Measurements from ENCODE around the gene CHSY1.

Gene CHSY1

GRCh38 chr15:101267320-101268104 is 15.7 kb upstream of the CHSY1 start:
- DNase-seq, result no peak

DNA sequence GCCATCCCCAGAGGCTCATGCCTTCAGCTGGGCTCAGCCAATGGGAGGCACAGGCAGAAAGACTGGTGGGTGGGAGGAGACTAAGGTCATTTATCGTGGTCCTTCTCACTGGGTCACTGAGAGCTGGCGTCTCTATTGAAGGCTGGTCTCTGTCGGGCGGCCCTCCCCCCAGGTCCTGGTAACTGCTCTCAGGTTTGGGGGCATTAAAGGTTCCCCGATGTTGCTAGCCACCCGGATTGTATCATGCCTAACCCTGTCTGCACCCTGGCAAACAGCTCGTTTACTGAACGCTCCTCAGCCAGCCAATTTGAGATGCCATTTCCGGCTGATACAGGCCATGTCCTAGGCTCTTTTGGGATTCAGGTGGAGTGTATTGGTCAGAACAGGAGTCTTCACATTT is 14.9 kb upstream of the CHSY1 start:
- no peak for DNase-seq

- no peak for DNase-seq
Measured at GRCh38 chr15:101266034-101266433, 14.2 kb upstream of the CHSY1 start.

DNA sequence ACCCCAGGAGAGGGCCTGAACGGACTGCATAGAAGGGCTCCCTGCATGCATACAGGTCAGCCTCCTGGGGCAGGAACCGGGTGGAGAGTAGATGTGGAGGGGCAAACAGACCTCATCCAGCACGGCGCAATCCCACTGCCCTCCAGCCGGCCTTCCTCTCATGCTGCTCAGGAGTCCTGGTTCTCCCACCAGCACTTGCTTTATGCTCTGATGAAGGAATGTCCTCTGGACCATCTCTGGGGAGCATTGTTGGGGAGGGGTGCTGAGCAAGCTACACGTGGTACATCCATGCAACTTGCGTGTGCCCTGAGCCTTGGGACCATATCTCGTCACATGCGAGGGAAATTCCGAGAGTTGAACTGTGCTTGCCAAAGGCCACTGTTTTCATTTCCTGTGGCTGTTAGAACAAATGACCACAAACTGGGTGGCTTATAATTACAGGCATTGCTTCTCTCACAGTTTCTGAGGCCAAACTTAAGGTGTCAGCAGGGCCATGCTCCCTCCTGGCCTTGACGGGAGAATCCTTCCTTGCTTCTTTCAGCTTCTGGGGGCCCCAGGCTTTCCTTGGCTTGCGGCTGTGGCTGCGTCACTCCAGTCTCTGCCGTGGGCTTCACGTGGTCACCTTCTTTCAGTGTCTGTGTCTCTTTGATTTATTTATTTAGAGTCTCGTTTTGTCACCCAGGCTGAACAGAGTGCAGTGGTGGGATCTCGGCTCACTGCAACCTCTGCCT is 13.2 kb upstream of the CHSY1 start:
- DNase-seq, result no peak

DNA sequence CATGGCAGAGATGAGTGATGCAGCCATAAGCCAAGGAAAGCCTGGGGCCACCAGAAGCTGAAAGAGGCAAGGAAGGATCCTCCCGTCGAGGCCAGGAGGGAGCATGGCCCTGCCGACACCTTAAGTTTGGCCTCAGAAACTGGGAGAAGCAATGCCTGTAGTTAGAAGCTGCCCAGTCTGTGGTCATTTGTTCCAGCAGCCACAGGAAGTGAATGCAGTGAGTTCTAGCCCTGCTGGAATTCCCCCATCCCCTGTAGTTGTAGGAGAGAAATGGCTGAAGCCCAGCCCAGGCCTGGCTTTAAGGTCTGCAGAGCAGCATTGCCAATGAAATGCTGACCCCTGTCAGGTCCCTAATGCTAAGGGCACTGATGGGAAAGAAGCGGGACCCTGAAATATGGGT is 12.2 kb upstream of the CHSY1 start:
- DNase-seq, result no peak

GRCh38 chr15:101262551-101262950 is 10.7 kb upstream of the CHSY1 start:
- DNase-seq, result no peak

- peak; percentile 58 for DNase-seq
Measured at GRCh38 chr15:101258238-101259144, 6.6 kb upstream of the CHSY1 start.

DNA sequence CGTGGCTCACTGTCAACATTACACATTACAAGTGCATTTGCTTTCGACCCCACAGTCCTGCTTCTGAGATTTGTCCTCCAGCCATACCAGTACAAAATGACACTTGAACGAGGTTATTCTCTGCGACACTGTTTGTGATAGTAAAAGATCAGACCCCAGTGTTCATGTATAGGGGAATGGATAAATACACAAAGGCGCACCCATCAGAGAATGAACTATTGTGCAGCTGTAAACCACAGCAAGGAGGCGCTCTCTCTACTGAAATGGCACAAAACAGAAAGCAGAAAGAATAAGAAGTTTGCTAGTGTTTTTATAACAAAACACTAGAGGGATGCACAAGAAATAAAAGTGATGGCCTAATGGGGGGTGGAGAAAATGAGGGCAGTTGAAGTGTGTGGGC is 4.9 kb upstream of the CHSY1 start:
- DNase-seq, result no peak

DNA sequence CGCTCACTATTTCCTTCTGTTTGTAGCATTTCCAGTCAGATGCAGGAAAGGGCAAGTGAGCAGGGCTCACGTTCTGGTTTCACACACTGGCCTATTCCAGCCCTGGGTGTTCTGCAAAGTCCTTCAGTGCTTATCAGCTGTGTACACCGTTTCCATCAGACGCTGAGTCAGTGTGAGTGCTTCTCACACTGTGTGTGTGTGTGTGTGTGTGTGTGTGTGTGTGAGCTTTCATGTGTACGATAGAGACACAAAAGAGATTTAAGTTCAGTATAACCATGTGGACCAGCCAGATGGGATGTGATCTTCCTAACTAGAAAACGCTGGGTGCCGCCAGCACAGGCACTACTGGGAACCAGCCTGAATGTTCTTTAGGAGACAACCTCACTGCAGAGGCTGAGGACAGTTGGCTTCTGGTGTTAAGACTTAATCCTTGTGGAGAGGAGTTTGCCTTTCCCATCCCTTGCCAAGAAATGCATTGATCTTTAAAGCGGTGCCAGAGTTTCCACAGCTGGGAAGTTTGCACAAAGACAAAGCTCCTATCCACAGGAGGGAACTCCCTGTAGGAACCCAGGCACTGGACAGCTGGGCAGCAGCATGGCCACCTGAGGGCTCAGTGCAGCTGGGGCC is 3.9 kb upstream of the CHSY1 start:
- DNase-seq, result no peak

DNA sequence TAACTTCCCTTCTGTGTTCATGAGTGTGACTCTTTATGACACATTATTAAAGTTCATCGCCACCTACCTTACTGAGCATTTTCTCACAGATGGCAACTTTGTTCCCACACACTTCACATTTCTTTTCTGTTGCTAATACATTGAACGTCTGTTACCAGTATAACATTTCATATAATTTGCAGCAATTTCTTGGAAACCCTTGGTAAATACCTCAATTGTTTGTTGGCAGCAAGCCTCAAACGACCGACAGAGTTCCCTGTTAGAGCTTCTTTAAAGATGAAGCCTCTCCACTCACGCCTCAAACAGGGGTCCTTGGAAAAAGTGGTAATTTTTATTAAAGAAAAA is 3.2 kb upstream of the CHSY1 start:
- no peak for DNase-seq

DNA sequence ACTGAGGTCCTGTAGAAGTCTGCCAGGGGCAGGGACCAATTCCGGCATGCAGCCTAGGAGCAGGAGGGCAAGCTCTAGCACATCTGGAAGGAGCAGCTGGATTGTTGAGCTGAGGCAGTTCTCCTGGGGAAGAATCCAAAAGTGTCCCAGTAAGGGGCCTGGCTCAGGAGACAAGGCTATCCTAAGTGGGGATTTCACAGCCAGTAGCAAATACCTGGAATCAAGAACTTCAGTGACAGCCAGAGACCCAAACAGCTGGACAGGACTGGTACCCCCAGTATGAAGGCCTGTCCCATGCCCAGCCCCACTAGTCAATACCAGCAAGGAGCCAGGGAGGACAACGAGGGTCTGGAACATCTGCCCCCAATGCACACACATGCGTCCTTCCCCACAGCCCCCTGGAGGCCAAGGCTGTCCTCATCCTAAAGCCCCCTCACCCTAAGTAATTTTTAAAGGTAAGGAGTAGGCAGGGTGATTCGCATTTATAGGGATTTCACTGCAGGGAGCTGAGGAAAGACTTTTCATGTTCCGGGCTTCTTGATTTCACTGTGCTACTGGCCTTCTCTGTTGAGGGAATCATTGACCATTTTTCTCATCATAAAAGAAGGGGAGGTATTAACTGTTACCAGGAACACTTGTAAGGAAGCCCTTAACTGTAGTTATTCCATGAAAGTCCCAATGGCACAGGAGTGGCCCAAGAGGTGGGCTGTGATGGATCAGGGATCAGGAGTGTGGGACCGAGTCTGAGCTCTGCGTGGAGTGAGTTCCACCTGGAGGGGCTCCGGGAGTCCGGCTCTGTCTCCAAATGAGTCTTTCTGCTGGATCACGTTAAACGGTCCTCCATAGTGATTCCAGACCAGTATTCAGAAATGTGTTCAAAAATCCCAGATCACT is 2.6 kb upstream of the CHSY1 start:
- no peak for DNase-seq

DNA sequence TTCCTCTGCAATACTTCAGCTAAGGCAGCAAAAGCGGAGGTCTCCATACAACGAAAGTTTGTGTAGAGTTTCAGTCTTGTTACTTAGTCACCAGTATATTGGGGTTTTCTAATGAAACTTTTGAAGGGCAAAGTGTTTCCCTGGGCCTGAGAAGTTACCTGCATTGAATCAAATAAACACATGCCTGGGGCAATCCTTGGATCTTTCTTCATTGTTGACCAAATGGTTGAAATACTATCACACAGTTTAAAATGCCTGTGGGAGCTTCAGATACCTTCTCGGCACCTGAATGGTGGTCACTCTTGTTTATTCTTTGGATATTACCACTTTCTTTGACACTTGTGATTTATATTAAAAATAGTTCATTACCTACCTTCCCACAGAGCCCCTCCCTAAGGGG is 988 bp upstream of the CHSY1 start:
- DNase-seq, result no peak

DNA sequence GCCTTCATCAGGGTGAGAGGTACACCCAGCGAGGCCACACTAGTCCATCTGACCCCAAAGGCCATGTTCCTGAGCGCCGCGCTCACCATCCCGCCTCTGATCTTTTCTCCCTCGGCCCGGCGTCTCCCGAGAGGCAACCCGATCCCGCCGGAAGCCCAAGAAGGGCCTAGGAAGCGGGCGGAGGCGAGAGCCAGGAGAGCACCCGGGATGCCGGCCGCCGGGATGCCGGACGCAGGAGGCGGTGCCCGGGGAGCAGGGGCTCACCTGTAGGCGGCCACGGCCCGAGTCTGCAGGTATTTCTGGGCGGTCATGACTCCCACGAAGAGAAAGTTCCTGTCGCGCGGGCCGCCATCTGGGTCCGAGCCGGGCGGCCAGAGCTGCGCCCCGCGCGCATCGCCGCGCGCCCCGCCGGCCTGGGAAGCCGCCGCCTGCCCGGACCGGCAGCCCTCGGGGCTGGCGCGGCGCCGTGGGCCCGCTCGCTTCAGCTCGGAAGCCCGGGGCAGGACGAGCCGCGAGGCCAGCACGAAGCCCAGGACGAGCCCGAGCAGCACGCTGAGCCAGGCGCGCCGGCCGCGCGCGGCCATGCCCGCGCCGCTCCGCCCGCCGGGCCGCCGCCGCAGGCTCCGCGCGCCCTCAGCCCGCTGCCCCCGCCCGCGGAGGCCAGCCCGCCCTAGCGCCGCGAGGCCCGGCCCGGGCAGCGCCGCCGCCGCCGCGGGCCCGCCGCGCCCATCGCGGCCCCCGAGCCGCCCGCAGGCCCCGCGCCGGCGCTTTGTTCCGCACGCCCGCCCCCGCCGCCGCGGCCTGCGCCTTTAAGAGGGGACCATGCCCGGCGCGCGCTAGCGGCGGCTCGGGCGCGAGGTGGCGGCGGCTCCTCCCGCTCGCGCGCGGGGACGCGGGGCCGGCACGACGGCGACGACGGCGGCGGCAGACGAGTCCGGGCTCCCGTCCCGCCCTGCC is 697 bp downstream of the CHSY1 start:
- peak; percentile 32 for DNase-seq

GRCh38 chr15:101250341-101250831 is 1.5 kb downstream of the CHSY1 start:
- DNase-seq, result no peak

DNA sequence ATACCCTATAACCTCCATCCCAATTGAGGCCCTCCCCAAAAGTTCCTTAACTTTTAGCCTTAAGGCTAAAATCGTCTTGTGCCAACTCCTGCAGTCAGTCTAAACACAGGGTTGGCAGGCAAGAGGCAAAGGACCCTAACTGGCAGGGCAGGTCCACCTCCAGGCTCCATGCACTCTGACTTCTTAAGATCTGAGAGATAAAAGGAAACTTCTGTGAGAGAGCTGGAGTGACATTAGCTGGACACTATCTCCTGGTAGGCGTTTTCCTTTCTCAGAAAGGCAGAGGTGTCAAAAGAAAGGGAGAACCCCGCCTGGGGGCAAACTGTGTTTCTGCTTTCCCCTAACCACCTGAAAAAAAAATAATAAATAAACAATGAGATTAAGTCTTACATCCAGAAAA is 3.6 kb downstream of the CHSY1 start:
- no peak for DNase-seq

GRCh38 chr15:101246824-101247745 is 4.8 kb downstream of the CHSY1 start:
- no peak for DNase-seq

- no peak for DNase-seq
Measured at GRCh38 chr15:101246391-101246790, 5.5 kb downstream of the CHSY1 start.

- no peak for DNase-seq
Measured at GRCh38 chr15:101244889-101245668, 6.8 kb downstream of the CHSY1 start.

Measured in activated CD8-positive, alpha-beta memory T cell treated with anti-CD3 and anti-CD28 coated beads, Interleukin-2, amount 50 U/mL, for 4 hours (primary cell).